ENCODE data around the gene CEP20.

GRCh38 chr16:15832241-15832640, 56.2 kb downstream of the CEP20 start:
- TF ChIP-seq CTCF (IDR thresholded peaks at IDR 0.05) (no peak), EZH2 (IDR thresholded peaks at IDR 0.05; ENCODE audit: borderline replicate concordance, insufficient read depth, low read depth, low read length, poor library complexity, severe bottlenecking) (no peak)

Data from B cell (primary cell).